HG03460 (cell line): ENCODE results near the gene GPC1.
"Not testable (repeated sequence)": the region's sequence is repeated elsewhere in the genome, so short reads cannot be mapped to it uniquely, and the experiment has no call there.

ENCODE experiments used
- ATAC-seq: cut with Tn5 transposase; IDR thresholded peaks from one replicate; pipeline ENCODE4 v1.9.1; 2021; ENCODE audit not compliant: unreplicated experiment

Gene GPC1

DNA sequence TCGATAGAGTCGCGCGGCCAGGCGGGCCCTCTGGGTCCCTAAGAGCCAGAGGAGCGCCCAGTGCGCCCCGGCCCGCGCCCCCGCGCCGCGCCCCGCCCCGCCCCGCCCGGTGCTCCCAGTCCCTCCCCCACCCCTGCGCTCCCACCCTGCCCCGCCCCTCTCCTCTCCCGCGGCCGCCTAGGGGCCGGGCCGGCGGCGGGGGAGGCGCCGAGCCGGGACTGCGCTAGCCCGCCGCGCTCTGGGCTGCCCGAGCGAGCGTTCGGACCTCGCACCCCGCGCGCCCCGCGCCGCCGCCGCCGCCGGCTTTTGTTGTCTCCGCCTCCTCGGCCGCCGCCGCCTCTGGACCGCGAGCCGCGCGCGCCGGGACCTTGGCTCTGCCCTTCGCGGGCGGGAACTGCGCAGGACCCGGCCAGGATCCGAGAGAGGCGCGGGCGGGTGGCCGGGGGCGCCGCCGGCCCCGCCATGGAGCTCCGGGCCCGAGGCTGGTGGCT, at the start of gene GPC1:
GPC1 (plus strand) TSS at position 207 of the 491 bp plus-strand sequence; CDS start at position 463, 256 bp downstream.
- ATAC-seq = no peak

DNA sequence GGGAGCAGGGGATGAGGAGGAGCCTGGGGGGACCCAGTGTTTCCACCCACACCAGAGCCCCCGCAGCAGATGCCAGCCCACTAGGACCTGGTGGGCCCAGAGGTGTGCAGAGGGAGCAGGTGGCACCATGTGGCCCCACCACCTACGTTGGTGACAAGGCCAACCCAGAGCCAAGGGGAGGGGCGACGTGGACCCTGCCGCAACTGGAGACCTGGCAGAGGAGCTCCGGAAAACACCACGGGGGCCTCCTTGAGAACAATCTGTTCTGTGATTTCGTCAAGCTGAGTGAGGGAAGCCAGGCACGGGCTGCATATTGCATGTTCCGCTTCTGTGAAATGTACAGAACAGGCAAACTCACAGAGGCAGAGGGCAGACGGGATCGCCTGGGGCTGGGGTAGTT, 49.1 kb upstream of the GPC1 start:
- ATAC-seq = no peak

DNA sequence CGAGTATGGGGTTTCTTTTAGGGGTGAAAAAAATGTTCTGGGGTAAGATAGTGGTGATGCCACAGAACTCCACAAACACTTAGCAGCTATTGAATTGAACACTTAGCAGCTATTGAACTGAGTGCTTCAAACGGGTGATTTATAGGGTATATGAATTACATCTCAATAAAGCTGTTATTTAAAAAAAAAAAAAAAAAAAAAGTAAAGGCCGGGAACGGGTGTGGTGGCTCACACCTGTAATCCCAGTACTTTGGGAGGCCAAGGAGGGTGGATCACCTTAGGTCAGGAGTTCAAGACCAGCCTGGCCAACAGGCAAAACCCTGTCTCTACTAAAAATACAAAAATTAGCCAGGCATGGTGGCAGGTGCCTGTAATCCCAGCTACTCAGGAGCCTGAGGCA, 48.7 kb upstream of the GPC1 start:
- not testable (repeated sequence) for ATAC-seq

GRCh38 chr2:240387325-240387668, 48.2 kb upstream of the GPC1 start:
- no peak for ATAC-seq

- no peak for ATAC-seq
Measured at GRCh38 chr2:240387669-240388358, 47.6 kb upstream of the GPC1 start.

DNA sequence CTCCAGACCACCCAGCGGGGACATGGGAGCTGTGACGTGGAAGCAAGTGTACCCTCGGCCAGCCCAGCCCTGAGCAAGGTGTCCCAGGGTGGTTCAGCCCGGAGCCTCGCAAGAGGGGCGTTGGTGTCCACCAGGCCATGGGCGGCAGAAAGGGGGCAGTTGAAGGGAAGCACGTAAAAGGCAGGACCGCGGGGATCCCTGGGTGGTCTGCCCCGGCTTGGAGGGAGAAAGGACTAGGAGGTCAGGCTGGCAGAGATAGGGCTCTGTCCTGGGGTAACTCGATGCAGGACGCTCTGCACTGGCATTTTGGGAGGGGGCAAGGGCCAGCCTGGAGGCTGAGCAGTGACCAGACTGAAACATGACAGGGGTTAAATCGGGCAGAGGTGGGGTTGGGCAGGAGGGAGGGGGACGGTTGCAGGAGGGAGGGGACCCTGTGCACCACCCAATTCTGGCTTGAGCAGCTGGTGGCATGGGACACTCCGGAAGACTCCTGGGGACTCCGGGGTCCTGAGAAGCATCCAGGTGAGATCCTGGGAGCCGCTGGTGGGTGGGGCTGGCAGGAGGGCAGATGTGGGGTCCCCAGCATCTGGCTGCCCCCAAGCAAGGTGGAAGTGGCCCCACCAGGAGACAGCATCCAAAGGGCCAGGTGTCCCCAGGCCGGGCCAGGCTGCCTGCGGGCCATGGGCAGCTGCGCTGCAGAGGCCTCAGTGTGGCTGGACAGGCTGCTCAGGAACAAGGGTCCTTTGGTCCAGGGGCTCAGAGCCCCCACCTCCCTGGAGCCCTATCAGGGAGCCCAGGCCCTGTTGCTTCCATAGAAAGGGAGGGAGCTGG, 46.8 kb upstream of the GPC1 start:
- no peak for ATAC-seq

GRCh38 chr2:240389302-240389805, 46.1 kb upstream of the GPC1 start:
- ATAC-seq = no peak

- no peak for ATAC-seq
Measured at GRCh38 chr2:240390091-240391073, 45.1 kb upstream of the GPC1 start.

DNA sequence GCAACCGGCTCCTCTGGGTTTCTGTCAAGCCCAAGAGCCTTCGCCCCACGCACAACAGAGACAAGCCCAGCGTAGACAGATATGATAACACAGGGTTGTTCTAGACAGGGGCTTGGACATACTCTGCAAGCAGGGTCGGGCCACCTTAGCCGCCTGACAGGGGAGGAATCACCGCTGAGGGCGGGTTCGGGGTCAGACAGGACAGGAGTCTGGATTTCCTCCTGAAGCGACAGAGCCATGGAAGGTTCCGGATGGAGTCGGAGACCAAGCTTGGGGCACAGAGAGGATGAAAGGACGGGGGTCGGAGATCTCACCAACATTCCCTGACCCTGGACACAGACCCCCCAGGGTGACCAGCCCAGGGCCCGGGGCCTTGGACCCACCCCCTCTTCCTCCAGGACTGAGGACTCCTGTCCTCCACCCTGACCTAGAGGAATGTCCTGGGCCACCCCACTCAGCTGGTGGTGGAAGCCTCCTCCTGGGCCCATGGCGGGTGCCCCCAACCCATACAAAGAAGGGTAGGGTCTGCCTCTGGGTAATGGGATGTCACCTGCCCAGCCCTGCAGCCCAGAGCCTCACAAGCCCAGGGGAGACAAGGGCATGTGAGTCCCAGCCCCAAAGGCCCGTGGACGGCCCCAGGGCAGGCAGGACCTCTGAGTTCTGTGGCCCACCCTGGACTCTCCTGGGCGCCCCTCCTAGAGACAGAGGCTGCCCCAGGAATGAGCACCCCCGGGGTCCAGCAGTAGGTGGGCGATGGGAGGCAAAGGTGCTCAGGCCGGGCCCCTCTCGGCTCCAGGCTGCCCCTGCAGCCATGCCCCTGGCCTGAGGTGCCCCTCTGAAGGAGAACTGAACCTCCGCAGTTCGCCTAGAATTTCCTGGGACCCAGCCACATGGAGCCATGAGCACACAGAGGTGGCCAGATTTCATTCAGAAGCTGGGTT, 44.1 kb upstream of the GPC1 start:
- ATAC-seq = no peak

DNA sequence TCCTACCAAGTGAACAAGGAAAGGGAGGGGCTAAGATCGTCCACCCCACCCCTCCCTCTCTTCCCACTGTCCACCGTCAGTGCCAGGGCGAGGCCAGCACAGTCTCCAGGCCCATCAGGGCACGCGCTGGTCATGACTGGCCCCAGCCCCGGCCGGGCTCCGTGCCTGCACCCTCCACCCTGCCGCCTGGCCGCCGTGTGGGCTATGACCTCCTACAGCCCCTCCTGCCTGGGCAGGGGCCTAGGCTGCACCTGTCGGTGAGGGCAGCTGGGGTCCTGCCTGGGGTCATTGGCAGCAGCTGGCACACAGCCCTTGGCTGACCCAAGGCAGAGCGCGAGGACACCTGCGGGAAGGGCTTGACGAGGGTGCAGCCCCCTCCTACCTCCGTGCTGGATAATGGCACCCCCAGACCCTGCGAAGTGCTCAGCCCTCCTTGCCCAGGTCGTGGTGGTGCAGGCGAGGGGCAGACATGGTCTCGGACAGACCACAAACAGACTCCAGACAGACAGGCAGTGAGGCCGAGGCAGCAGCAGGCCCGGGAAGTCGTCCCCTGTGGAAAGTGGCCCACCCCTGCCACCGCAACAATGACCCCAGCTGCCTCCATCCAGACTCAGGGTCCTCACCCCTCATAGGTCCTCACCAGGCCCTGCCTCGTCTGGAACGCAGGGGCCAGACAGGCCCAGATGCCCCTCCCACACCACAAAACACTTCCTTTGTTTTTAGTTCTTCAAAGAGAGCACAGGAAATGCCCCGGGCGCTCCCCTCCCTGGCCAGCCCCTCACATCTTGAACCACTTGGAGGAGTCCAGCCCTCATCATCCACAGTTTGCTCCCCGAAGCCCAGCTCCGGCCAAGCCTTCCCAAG, 43.1 kb upstream of the GPC1 start:
- ATAC-seq = no peak

DNA sequence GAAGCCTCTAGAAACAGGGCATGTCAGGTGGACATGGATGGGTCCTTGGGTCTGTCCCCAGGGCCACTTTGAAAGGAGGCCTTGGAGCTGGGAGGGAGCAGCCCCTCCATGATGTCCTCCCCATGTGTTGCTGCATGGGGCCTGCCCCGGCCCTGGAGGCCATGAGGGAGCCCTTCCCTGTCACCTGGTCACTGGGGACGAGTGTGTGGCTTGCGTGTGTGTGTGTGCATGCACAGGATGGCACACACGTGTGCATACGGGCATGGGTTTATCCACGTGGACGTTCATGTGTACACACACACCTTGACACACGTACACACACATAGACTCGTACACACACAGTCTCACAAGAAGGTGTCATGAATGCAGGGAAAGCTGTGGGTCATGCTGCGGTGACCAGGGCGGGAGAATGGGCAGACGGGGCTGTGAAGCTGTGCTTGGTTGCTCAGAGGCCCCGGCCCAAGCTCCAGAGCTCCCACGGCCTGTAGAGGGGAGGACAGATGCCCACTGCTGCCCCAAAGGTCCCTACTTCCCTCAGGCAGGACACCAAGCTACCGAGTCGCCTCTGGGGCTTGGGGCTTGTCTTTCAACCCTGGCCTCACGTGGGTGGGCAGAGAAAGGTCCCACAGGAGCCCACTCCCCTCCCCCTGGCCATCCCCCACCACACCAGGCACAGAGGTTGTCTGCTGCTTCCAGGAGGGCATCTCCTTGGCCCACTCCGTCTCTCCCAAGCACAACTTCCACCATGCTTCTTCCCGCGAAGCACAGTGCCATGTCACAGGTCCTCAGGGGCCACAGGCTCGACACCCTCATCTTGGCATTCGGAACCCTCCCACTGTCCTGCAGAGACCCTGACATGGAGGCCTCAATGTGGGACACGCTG, 42.3 kb upstream of the GPC1 start:
- no peak for ATAC-seq

- no peak for ATAC-seq
Measured at GRCh38 chr2:240393831-240394410, 41.5 kb upstream of the GPC1 start.

DNA sequence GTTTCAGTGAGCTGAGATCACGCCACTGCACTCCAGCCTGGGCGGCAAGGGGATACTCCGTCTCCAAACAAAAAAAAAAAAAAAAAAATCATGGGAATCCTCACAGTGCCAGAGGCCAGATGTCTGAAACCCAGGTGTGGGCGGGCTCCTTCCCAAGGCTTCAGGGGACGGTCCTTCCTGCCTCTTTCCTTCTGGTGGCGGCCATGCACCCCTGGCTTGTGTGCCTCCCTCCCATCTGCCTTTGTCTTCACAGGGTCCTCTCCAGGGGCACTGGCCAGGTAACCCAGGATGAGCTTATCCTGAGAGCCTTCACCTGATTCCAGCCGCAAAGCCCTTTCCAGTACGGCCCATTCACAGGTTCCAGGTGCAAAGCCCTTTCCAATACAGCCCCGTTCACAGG, 40.9 kb upstream of the GPC1 start:
- no peak for ATAC-seq

DNA sequence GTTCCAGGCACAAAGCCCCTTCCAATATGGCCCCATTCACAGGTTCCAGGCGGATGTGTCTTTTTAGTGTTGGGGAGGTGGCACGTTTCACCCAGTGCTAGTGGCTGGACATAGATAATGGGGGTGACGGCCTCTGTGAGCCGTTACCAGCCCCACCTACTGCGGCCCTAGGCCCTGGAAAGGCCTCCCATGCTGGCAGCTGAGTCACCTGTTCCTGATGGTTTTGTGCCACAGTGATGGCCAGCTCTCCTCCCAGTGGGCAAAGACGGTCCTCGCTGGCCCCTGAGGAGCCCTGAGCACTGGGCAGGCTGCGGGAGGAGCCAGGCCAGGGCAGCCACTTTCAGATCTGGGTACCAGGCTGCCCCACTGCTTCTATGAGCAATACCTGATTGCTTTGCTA, 40.0 kb upstream of the GPC1 start:
- ATAC-seq = no peak

- no peak for ATAC-seq
Measured at GRCh38 chr2:240395896-240396622, 39.4 kb upstream of the GPC1 start.

- ATAC-seq = no peak
Measured at GRCh38 chr2:240396623-240397541, 38.6 kb upstream of the GPC1 start.
